ENCODE results near the gene ZBTB17. TPM values are rescaled to one million over a fixed set of nuclear protein-coding genes. Genes with fewer than 3 reads are reported as not detected.

The ZBTB17 gene
- total RNA-seq, 1 experiment from 2014 or later: 50.3 TPM

GRCh38 chr1:15998929-15999328 is 23.0 kb upstream of the ZBTB17 start:
- no peaks in the 10 kb centered on the region for H3K9me3 ChIP-seq (ENCODE audit: low read depth, low read length, poor library complexity, severe bottlenecking)
- ChIA-PET CTCF (no interaction called here), POLR2A (ENCODE audit: low non-redundant PET) (no interaction called here)
- no peak overlapping the region for H3K4me3 ChIP-seq (ENCODE audit: low read depth, low read length, poor library complexity, severe bottlenecking)
- intact Hi-C loops (cut with micrococcal nuclease; ENCODE audit: unreplicated experiment): no loop called here
- no TSS peak for BruUV-seq (replicated peaks)
- H3K27me3 ChIP-seq (replicated peaks; ENCODE audit: insufficient read depth, low read depth, low read length, poor library complexity): no peaks in the 10 kb centered on the region
- no peak overlapping the region for H3K27ac ChIP-seq (ENCODE audit: low read depth, low read length, poor library complexity, severe bottlenecking)
- H3K36me3 ChIP-seq (ENCODE audit: insufficient read depth, low read length, poor library complexity, severe bottlenecking): no peaks in the 10 kb centered on the region
- TF ChIP-seq CTCF (conservative IDR thresholded peaks at IDR 0.05; ENCODE audit: low read depth, low read length): no peak
- no peak for DNase-seq (ENCODE audit: low spot score)
- H3K4me1 ChIP-seq (ENCODE audit: insufficient read depth, low read length, poor library complexity, severe bottlenecking): no peaks in the 10 kb centered on the region

GRCh38 chr1:15997637-15998280 is 21.9 kb upstream of the ZBTB17 start:
- intact Hi-C loops (cut with micrococcal nuclease; ENCODE audit: unreplicated experiment): no loop called here
- Histone ChIP-seq H3K27ac (ENCODE audit: low read depth, low read length, poor library complexity, severe bottlenecking) (no peak overlapping the region), H3K36me3 (ENCODE audit: insufficient read depth, low read length, poor library complexity, severe bottlenecking) (no peaks in the 10 kb centered on the region), H3K9me3 (ENCODE audit: low read depth, low read length, poor library complexity, severe bottlenecking) (no peaks in the 10 kb centered on the region), H3K4me3 (ENCODE audit: low read depth, low read length, poor library complexity, severe bottlenecking) (no peak overlapping the region), H3K4me1 (ENCODE audit: insufficient read depth, low read length, poor library complexity, severe bottlenecking) (no peaks in the 10 kb centered on the region), H3K27me3 (replicated peaks; ENCODE audit: insufficient read depth, low read depth, low read length, poor library complexity) (no peaks in the 10 kb centered on the region)
- DNase-seq (ENCODE audit: low spot score): no peak
- POLR2A ChIA-PET (ENCODE audit: low non-redundant PET): no interaction called here
- BruUV-seq (replicated peaks): no TSS peak
- TF ChIP-seq EZH2 (IDR thresholded peaks at IDR 0.05; ENCODE audit: borderline replicate concordance, low read depth, low read length, poor library complexity, severe bottlenecking) (no peak), CTCF (conservative IDR thresholded peaks at IDR 0.05; ENCODE audit: low read depth, low read length) (no peak)
- CTCF ChIA-PET: no interaction called here

- ChIA-PET CTCF (no interaction called here), POLR2A (ENCODE audit: low non-redundant PET) (no interaction called here)
- intact Hi-C loops (cut with micrococcal nuclease; ENCODE audit: unreplicated experiment): no loop called here
- no TSS peak for BruUV-seq (replicated peaks)
- Histone ChIP-seq H3K27me3 (replicated peaks; ENCODE audit: insufficient read depth, low read depth, low read length, poor library complexity) (no peaks in the 10 kb centered on the region), H3K36me3 (ENCODE audit: insufficient read depth, low read length, poor library complexity, severe bottlenecking) (no peaks in the 10 kb centered on the region), H3K4me3 (ENCODE audit: low read depth, low read length, poor library complexity, severe bottlenecking) (no peak overlapping the region), H3K27ac (ENCODE audit: low read depth, low read length, poor library complexity, severe bottlenecking) (no peak overlapping the region), H3K4me1 (ENCODE audit: insufficient read depth, low read length, poor library complexity, severe bottlenecking) (no peaks in the 10 kb centered on the region), H3K9me3 (ENCODE audit: low read depth, low read length, poor library complexity, severe bottlenecking) (no peaks in the 10 kb centered on the region)
- TF ChIP-seq EZH2 (IDR thresholded peaks at IDR 0.05; ENCODE audit: borderline replicate concordance, low read depth, low read length, poor library complexity, severe bottlenecking) (no peak), CTCF (conservative IDR thresholded peaks at IDR 0.05; ENCODE audit: low read depth, low read length) (no peak)
- no peak for DNase-seq (ENCODE audit: low spot score)
Observed at GRCh38 chr1:15997076-15997585, 21.2 kb upstream of the ZBTB17 start.

All from A673 (cell line).